ENCODE data around the gene MAPK9. TPM values are rescaled to one million over a fixed set of nuclear protein-coding genes. Genes with fewer than 3 reads are reported as not detected.

The MAPK9 gene
- total RNA-seq, 1 experiment from 2014 or later: 93.1 TPM

DNA sequence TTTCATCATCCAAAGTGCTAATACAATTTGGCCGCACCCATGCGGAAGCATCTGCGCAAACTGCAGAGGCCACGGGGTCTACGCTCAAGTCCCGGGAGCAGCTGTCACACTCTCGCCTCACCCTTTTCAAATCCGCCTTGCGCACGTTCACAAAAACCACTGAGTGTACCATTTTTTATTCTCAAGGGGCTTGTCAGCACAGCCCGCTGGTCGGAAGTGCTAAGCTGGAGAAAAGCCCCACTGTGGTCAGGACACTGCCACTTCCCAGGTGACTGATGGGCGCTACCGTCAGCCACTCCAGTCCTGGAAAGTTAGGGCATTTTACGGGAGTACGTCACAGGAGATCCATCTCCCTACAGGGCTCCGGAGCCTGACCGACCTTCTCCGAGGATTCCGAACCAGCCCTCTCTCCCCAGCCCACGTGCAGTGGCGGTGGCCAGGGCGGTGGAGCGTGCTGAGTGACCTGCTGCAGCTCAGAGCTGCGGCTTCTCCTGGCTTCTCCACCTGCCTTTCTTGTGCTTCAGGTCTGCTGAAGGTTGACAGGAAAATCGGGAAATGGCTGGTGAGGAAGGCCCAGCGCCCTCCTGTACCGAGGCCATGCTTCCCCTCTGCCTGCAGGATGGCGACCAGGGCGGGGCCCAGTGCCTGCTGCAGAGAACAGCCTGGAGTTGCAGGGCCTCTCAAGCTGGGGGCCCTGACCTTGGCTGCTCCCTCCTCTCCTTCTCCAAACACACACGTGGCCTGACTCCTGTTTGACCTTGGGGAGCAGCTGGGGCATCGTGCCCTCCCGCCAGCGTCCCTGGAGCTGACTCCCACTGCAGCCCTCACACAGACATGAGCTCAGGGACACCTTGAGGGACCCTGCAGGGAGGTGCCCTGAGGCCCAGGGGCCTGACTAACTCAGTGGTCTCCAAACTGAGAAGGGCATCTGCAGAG is 97.2 kb downstream of the MAPK9 start:
- Mint-ChIP-seq H3K27ac (ENCODE audit: unreplicated experiment) (no peak overlapping the region), H3K4me1 (ENCODE audit: low read depth, unreplicated experiment) (no peaks in the 10 kb centered on the region), H3K9me3 (ENCODE audit: unreplicated experiment) (no peaks in the 10 kb centered on the region), H3K36me3 (ENCODE audit: insufficient read depth, unreplicated experiment) (no peaks in the 10 kb centered on the region), H3K27me3 (ENCODE audit: insufficient read depth, unreplicated experiment) (no peaks in the 10 kb centered on the region), H3K4me3 (ENCODE audit: unreplicated experiment) (no peak overlapping the region)
- TF ChIP-seq, protein P1, sequence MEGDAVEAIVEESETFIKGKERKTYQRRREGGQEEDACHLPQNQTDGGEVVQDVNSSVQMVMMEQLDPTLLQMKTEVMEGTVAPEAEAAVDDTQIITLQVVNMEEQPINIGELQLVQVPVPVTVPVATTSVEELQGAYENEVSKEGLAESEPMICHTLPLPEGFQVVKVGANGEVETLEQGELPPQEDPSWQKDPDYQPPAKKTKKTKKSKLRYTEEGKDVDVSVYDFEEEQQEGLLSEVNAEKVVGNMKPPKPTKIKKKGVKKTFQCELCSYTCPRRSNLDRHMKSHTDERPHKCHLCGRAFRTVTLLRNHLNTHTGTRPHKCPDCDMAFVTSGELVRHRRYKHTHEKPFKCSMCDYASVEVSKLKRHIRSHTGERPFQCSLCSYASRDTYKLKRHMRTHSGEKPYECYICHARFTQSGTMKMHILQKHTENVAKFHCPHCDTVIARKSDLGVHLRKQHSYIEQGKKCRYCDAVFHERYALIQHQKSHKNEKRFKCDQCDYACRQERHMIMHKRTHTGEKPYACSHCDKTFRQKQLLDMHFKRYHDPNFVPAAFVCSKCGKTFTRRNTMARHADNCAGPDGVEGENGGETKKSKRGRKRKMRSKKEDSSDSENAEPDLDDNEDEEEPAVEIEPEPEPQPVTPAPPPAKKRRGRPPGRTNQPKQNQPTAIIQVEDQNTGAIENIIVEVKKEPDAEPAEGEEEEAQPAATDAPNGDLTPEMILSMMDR (IDR thresholded peaks at IDR 0.05; ENCODE audit: insufficient read depth in 1 of 2, low read depth in 1 of 2, low read length in 1 of 2, severe bottlenecking in 1 of 2, unreplicated experiment in 1 of 2): no peak
- H3K4me1 ChIP-seq: no peaks in the 10 kb centered on the region
- no peaks in the 10 kb centered on the region for H3K9me3 ChIP-seq
- no peaks in the 10 kb centered on the region for H3K36me3 ChIP-seq (ENCODE audit: control insufficient read depth, insufficient read depth, low read length)
- ChIA-PET CTCF (no interaction called here), POLR2A (no interaction called here)
- no peaks in the 10 kb centered on the region for H3K27me3 ChIP-seq (replicated peaks; ENCODE audit: control insufficient read depth, insufficient read depth, low read length)
- intact Hi-C loops (cut with micrococcal nuclease; ENCODE audit: unreplicated experiment): no loop called here
- no peak for DNase-seq
- BruUV-seq (replicated peaks): no TSS peak
- no peak overlapping the region for H3K4me3 ChIP-seq (ENCODE audit: low read depth, low read length)

DNA sequence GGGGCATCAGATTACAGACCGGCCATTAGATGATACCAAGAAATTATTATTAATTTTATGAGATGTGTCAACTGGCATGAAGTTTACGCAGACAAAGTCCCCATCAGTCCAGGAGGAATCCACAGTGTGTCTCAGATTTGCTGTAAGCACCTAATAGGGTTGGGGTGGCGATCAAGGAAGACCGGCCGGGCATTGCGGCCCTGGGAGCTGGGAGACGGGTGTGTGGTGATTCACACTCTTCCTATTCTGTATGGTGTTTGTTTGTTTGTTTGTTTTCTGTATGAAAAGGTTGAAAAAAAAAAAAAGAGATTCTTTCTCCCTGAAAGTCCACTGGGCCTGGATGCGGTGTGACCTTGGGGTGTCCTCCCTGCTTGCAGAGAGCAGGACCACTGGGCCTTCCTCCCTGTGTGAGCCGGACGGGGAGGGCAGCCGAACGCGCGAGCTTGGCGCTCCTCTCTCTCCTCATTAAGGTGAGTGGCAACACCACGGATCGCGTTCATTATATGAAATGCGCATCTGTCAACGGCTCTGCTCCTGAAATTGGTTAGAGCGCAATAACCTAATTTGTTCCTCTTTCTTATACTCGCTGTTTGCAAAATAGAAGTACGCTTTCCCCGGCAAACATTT is 98.0 kb downstream of the MAPK9 start:
- H3K27me3 ChIP-seq (replicated peaks; ENCODE audit: control insufficient read depth, insufficient read depth, low read length): no peaks in the 10 kb centered on the region
- peaks cover 3% of the 10 kb centered on the region for H3K27me3 Mint-ChIP-seq (ENCODE audit: insufficient read depth, unreplicated experiment)
- H3K9me3 ChIP-seq: no peaks in the 10 kb centered on the region
- TF ChIP-seq, protein P1 (IDR thresholded peaks at IDR 0.05; ENCODE audit: insufficient read depth in 1 of 2, low read depth in 1 of 2, low read length in 1 of 2, severe bottlenecking in 1 of 2, unreplicated experiment in 1 of 2): no peak
- peaks cover 5% of the 10 kb centered on the region for H3K9me3 Mint-ChIP-seq (ENCODE audit: unreplicated experiment)
- ChIA-PET CTCF (no interaction called here), POLR2A (no interaction called here)
- H3K36me3 ChIP-seq (ENCODE audit: control insufficient read depth, insufficient read depth, low read length): no peaks in the 10 kb centered on the region
- H3K27ac Mint-ChIP-seq (ENCODE audit: unreplicated experiment): no peak overlapping the region
- intact Hi-C loops (cut with micrococcal nuclease; ENCODE audit: unreplicated experiment): no loop called here
- H3K4me1 Mint-ChIP-seq (ENCODE audit: low read depth, unreplicated experiment): no peaks in the 10 kb centered on the region
- no peaks in the 10 kb centered on the region for H3K4me1 ChIP-seq
- H3K4me3 Mint-ChIP-seq (ENCODE audit: unreplicated experiment): no peak overlapping the region
- BruUV-seq (replicated peaks): no TSS peak
- DNase-seq: no peak
- H3K36me3 Mint-ChIP-seq (ENCODE audit: insufficient read depth, unreplicated experiment): no peaks in the 10 kb centered on the region
- H3K4me3 ChIP-seq (ENCODE audit: low read depth, low read length): no peak overlapping the region

DNA sequence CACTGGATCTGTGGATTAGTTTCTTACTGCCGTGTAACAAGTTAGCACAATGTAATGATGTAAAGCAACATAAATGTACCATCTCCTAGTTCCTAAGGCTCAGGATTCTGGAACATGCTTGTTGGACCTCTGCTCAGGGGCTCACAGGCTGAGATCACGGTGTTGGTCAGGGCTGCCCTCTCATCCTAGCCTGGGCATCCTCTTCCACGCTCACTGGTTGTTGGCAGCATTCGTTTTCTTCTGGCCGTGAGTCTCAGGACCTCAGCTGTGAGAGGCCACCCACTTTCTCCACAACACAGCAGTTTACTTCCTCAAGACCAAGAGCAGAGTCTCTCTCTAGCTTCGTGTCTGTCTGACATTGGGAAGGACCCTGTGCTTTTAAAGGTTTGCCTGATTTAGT is 100.2 kb downstream of the MAPK9 start:
- H3K36me3 Mint-ChIP-seq (ENCODE audit: insufficient read depth, unreplicated experiment): no peaks in the 10 kb centered on the region
- intact Hi-C loops (cut with micrococcal nuclease; ENCODE audit: unreplicated experiment): no loop called here

More for the DNA sequence above, 100.2 kb downstream of the MAPK9 start:
- H3K4me3 ChIP-seq (ENCODE audit: low read depth, low read length): no peak overlapping the region
- ChIA-PET POLR2A (no interaction called here), CTCF (no interaction called here)
- no peaks in the 10 kb centered on the region for H3K9me3 ChIP-seq
- Mint-ChIP-seq H3K4me1 (ENCODE audit: low read depth, unreplicated experiment) (no peaks in the 10 kb centered on the region), H3K27ac (ENCODE audit: unreplicated experiment) (no peak overlapping the region), H3K9me3 (ENCODE audit: unreplicated experiment) (peaks cover 12% of the 10 kb centered on the region), H3K27me3 (ENCODE audit: insufficient read depth, unreplicated experiment) (peaks cover 3% of the 10 kb centered on the region), H3K4me3 (ENCODE audit: unreplicated experiment) (no peak overlapping the region)
- no peak for DNase-seq
- H3K4me1 ChIP-seq: no peaks in the 10 kb centered on the region
- BruUV-seq (replicated peaks): no TSS peak
- no peaks in the 10 kb centered on the region for H3K36me3 ChIP-seq (ENCODE audit: control insufficient read depth, insufficient read depth, low read length)
- TF ChIP-seq, protein P1 (IDR thresholded peaks at IDR 0.05; ENCODE audit: insufficient read depth in 1 of 2, low read depth in 1 of 2, low read length in 1 of 2, severe bottlenecking in 1 of 2, unreplicated experiment in 1 of 2): no peak
- no peaks in the 10 kb centered on the region for H3K27me3 ChIP-seq (replicated peaks; ENCODE audit: control insufficient read depth, insufficient read depth, low read length)
